GM12892 (cell line): ENCODE data around the gene CEP128.

Experiments
- DNase-seq: peaks from one replicate; pipeline ENCODE4 v3.0.0; 2011; ENCODE audit not compliant: insufficient read length
- FAIRE-seq: peaks from 2 replicates; lab custom pipeline; 2011; peaks lifted over from hg19 to GRCh38; lab: Jason Lieb, UNC
- POLR2A ChIP-seq: IDR thresholded peaks from 2 replicates; pipeline ENCODE4 v1.6.1; 2011; ENCODE audit warnings: low read depth, low read length, control low read depth
- POLR2AphosphoS5 ChIP-seq: IDR thresholded peaks from 2 replicates; pipeline ENCODE4 v1.6.1; 2011; ENCODE audit warnings: low read depth, low read length, control low read depth
- TAF1 ChIP-seq: IDR thresholded peaks from 2 replicates; pipeline ENCODE4 v1.6.1; 2011; ENCODE audit warnings: low read depth, mild to moderate bottlenecking, control low read depth, low read length, borderline replicate concordance

Gene CEP128

DNA sequence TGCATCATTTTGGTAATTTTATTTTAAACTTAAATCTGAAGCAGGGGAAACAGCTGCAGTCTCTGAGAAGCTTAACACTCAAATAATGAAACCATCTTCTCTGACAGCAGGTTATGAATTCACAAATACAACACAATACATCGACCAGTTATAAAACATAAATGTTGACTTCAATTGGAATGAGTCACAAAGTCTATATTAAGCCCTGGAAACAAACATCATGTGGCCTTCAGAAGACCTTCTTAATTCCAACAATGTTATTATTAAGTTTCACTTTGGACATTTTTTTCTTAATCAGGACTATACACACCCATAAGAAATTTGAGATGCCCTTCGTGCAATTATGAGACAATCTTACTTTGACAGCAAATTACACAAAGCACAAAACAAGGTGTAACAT, 68.9 kb downstream of the CEP128 start:
- no peak for DNase-seq
- no peak for FAIRE-seq
- TF ChIP-seq TAF1, result no peak
- TF ChIP-seq POLR2A, result no peak
- TF ChIP-seq POLR2AphosphoS5, result no peak

DNA sequence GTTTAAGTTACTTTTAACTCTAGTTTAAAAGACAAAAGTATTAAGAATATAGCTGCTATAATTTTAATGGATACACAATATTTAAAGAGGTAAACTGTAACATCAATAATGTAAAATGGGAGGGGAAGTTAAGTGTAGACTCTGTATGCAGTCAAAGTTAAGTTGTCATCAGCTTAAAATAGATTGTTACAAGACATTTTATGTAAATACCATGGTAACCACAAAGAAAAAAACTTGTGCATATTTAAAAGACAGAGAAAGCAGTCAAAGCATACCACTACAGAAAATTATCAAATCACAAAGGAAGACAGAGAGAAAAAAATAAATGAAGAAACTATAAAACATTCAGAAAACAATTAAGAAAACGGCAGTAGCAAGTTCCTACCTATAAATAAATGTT, 73.3 kb downstream of the CEP128 start:
- FAIRE-seq (no peak), DNase-seq (no peak)
- no peak for TF ChIP-seq POLR2A
- no peak for TF ChIP-seq TAF1
- no peak for TF ChIP-seq POLR2AphosphoS5

- no peak for TF ChIP-seq POLR2A
- TF ChIP-seq TAF1, result no peak
- no peak for TF ChIP-seq POLR2AphosphoS5
- DNase-seq (no peak), FAIRE-seq (no peak)
These were observed 73.7 kb downstream of the CEP128 start for GRCh38 chr14:80867798-80868197.

- DNase-seq, result no peak
- no peak for TF ChIP-seq TAF1
- TF ChIP-seq POLR2A, result no peak
- no peak for TF ChIP-seq POLR2AphosphoS5
- no peak for FAIRE-seq
These were observed 74.4 kb downstream of the CEP128 start for GRCh38 chr14:80867091-80867490.

- DNase-seq, result no peak
- TF ChIP-seq TAF1 (no peak), POLR2A (no peak), POLR2AphosphoS5 (no peak)
- FAIRE-seq, result no peak
These were observed 76.0 kb downstream of the CEP128 start for GRCh38 chr14:80865565-80865964.

GRCh38 chr14:80862983-80863382, 78.6 kb downstream of the CEP128 start:
- DNase-seq (no peak), FAIRE-seq (no peak)
- no peak for TF ChIP-seq TAF1
- no peak for TF ChIP-seq POLR2A
- no peak for TF ChIP-seq POLR2AphosphoS5

DNA sequence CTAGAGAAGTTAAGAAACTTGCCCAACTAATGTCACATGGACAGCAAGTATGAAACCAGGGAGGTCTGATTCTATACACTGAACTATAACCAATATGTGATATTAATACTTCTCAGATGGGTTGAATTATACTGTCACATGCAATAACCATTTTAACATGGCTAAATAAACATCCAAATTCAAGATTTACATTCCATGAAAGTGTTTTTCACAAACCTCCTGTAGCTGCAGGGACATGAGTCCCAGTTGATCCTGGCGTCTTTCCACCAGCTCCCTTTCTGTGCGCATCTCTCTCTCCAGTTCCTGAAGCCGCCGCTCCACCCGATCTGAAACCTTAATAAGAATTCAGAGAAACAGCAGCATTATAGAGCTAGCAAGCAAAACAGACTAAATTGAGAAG, 79.0 kb downstream of the CEP128 start:
- TF ChIP-seq TAF1 (no peak), POLR2AphosphoS5 (no peak)
- no peak for FAIRE-seq
- DNase-seq, result no peak

GRCh38 chr14:80850197-80850814, 91.2 kb downstream of the CEP128 start:
- DNase-seq (no peak), FAIRE-seq (no peak)
- TF ChIP-seq TAF1 (no peak), POLR2A (no peak), POLR2AphosphoS5 (no peak)

DNA sequence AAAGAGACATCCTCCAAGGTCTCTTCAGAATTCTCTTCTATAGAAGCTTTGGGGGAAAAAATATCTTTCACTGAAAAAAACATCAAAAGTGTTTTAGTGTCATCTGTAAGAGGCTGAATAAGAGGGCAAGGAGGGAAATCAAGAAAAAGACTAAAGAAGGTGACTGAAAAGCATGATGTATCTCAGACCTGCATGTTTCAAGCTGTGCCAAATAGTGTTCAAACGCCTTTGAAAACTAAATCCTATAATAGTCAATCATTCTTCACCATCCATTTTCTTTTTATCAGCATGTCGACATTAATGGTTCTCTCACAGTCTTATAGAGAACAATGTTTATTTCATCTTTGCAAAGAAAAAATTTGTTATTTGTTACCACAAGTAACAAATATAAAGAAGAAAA, 94.5 kb downstream of the CEP128 start:
- DNase-seq (no peak), FAIRE-seq (no peak)
- TF ChIP-seq TAF1, result no peak
- no peak for TF ChIP-seq POLR2A
- TF ChIP-seq POLR2AphosphoS5, result no peak

GRCh38 chr14:80845856-80846255, 95.7 kb downstream of the CEP128 start:
- FAIRE-seq, result no peak
- no peak for TF ChIP-seq POLR2A
- no peak for TF ChIP-seq POLR2AphosphoS5
- no peak for DNase-seq

- TF ChIP-seq TAF1 (no peak), POLR2AphosphoS5 (no peak), POLR2A (no peak)
- no peak for DNase-seq
- FAIRE-seq, result no peak
These were observed 96.7 kb downstream of the CEP128 start for GRCh38 chr14:80844872-80845271.

- no peak for TF ChIP-seq TAF1
- TF ChIP-seq POLR2A, result no peak
- TF ChIP-seq POLR2AphosphoS5, result no peak
- FAIRE-seq (no peak), DNase-seq (no peak)
These were observed 101.8 kb downstream of the CEP128 start for GRCh38 chr14:80839743-80840142.

DNA sequence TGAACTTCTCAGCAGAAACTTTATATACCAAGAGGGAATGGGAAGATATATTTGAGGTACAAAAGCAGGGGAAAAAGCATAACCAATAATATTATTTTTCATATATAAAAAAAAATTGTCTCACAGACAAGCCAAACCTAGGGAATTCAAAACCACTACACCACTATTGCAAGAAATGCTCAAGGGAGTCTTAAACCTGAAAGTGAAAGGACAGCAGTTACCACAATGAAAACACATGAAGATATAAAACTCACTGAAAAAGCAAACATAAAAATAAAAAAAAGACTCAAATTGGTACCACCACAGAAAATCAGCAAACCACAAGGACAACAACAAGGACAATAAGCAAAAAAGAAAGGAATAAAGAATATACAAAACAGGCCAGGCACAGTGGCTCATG, 131.9 kb downstream of the CEP128 start:
- DNase-seq, result no peak
- TF ChIP-seq POLR2AphosphoS5 (no peak), POLR2A (no peak), TAF1 (no peak)
- FAIRE-seq, result no peak

DNA sequence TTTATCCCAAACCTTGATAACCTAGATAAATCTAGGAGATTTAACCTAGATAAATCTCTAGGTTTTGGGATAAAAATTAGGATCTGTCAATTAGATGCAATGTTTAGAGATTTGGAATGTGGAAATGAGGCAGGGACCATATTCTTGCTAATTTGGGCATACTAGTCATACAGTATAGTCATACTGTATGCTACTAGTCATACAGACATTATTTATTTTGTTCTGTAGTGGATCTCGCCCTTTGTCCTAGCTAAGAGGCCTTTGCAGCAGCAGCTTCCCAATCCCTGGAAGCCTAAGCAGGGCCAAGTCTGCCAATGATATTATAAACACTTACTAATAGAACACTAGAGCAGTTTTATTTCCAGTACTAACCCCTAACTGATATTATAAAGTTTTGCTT, 136.4 kb downstream of the CEP128 start:
- DNase-seq, result no peak
- TF ChIP-seq POLR2AphosphoS5, result no peak
- no peak for TF ChIP-seq POLR2A
- no peak for TF ChIP-seq TAF1
- no peak for FAIRE-seq
